GM12872 (cell line): ENCODE data around the gene TNRC6A.

ENCODE experiments used
- TF ChIP-seq, protein P1 (sequence below): IDR thresholded peaks from 3 replicates; pipeline ENCODE4 v1.5.1; 2011; ENCODE audit warnings: low read depth, mild to moderate bottlenecking, low read length, moderate library complexity; ENCODE audit not compliant: insufficient read depth

Gene TNRC6A

DNA sequence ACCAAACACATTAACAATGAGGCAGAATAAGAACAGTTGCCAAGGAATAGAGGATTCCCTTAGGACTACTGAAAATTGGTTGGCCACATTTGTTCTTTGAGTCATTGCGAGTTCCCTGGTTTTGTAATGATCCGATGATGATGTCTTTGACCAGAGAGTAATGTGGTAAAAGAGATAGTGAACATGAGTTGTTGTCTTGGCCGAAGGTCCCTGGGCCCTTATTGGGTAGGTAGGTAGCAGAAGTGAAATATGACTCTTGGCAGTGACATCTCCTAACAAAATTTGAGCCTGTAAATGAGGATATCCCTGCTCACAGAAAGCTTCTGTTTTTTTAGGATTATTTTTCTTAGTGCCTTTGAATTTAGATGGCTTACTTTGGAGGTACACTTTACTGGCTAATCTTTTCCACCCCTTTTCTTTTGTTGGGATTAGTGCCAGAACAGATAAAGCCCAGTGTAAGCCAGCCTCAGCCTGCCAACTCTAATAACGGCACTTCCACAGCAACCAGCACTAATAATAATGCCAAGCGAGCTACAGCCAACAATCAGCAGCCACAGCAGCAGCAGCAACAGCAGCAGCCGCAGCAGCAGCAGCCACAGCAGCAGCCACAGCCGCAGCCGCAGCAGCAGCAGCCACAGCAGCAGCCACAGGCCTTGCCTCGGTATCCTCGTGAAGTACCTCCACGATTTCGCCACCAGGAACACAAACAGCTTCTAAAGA lies 47.2 kb downstream of the TNRC6A start:
- TF ChIP-seq, protein P1, sequence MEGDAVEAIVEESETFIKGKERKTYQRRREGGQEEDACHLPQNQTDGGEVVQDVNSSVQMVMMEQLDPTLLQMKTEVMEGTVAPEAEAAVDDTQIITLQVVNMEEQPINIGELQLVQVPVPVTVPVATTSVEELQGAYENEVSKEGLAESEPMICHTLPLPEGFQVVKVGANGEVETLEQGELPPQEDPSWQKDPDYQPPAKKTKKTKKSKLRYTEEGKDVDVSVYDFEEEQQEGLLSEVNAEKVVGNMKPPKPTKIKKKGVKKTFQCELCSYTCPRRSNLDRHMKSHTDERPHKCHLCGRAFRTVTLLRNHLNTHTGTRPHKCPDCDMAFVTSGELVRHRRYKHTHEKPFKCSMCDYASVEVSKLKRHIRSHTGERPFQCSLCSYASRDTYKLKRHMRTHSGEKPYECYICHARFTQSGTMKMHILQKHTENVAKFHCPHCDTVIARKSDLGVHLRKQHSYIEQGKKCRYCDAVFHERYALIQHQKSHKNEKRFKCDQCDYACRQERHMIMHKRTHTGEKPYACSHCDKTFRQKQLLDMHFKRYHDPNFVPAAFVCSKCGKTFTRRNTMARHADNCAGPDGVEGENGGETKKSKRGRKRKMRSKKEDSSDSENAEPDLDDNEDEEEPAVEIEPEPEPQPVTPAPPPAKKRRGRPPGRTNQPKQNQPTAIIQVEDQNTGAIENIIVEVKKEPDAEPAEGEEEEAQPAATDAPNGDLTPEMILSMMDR, result no peak

DNA sequence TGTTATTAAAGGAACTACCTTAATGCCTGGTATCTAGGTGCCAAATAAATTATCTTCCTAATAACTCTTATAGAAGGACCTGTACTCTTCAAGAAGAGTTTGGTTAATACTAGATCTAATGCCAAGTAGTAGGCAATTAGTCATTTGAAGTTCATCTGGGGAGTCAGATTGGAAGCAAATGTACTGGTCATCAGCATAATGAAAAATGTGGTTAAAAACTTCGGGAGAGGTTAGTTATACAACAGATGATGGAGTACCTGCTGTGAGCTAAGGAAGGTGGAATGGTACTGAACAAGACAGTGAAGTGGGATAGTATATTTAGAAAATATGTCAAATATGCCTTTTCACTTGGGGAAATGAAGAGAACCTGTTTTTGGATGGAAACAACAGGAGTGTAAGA lies 49.2 kb downstream of the TNRC6A start:
- TF ChIP-seq, protein P1, result no peak

DNA sequence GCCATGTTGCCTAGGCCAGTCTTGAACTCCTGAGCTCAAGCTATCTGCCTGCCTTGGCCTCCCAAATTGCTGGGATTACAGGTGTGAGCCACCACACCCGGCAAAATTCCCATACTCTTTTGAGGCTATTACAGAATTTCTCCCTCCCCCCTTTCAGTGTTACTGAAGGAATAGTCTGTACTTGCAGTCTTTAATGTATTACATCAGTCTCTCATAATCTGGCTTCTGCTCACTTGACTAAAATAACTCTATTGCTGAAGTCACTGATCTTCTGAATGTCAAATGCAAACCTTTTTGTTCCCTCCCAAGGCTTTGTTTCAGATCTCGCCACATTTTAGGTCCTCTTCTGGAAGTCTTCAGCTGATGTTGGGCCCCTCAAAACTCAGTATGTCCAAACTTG lies 51.8 kb downstream of the TNRC6A start:
- TF ChIP-seq, protein P1, result no peak

DNA sequence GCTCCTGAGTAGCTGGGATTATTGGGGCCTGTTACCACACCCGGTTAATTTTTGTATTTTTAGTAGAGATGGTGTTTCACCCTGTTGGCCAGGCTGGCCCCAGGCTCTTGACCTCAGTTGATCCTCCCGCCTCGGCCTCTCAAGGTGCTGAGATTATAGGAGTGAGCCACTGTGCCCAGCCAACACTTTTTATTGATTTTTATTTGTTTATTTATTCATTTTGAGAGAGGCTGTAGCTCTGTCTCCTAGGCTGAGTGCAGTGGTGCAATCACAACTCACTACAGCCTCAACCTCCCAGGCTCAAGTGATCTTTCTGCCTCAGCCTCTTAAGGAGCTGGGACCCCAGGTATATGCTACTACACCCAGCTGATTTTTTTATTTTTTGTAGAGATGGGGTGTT lies 54.7 kb downstream of the TNRC6A start:
- TF ChIP-seq, protein P1, result no peak

DNA sequence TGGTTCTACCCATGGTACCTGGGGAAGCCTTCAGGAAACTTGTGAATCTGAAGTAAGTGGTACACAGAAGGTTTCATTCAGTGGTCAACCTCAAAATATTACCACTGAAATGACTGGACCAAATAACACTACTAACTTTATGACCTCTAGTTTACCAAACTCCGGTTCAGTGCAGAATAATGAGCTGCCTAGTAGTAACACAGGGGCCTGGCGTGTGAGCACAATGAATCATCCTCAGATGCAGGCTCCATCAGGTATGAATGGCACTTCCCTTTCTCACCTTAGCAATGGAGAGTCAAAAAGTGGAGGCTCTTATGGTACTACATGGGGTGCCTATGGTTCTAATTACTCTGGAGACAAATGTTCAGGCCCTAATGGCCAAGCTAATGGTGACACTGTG lies 60.4 kb downstream of the TNRC6A start:
- TF ChIP-seq, protein P1, result no peak

DNA sequence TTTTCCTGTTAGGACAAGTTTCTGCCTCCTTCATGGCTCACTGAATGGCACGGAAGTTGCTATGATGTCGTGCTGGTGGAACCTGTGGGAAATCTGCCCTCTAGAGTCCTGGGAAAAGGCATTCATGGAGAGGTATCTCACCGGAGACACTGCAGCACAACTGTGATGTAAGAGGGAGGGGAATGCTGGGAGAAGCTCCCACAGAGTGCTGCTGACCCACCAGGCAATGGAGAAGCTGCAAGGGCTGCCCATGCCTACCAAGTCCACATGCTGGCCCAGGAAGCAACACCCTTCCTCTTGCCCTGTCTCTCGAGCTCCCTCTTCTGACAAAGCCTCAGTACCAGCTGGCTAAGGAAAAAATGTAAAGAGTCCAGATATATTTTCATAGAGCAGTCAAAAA lies 71.1 kb downstream of the TNRC6A start:
- TF ChIP-seq, protein P1, result no peak

DNA sequence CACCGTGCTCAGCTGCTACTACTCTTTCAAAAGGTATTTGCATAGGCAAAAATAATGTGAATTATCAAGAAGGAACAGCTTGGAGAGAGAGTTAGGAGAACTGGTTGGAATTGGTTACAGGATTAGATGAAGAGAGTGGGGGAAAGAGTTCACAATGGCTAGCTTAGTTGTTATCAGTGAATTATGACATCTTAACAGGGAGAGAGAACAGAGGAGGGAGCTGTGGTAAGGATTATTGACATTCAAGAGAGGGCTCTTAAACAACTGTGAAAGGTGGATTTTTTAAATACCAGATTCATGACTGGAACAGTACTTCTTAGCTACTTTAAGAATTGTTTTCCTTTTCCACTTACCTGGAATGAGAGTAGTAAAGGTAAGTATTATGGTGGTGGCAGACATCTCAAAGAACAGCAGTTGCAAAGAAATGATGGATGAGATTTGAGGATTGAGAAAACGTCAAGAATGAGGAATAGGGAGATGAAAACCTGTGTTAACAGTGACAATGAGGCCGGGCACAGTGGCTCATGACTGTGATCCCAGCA lies 72.4 kb downstream of the TNRC6A start:
- TF ChIP-seq, protein P1, result no peak
